ENCODE results near the gene ST8SIA1.

DNA sequence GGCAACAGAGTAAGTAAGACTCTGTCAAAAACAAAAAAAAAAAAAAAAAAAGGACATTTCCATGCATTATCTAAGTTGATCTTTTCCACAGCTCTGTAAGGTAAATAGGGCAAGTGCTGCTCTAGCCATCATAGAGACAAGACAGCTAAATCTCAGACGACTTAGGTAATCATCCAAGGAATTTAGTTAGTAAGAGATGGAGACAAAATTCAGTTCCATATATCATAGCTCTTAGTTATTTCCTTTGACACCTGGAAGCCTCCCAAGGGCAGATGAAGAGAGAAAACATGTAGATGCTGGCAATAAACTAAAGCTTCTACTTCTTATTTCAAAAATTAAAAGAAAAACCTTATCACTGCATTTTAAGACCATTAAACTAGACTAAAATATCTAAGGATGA lies 48.7 kb downstream of the ST8SIA1 start:
- TF ChIP-seq, protein P1, sequence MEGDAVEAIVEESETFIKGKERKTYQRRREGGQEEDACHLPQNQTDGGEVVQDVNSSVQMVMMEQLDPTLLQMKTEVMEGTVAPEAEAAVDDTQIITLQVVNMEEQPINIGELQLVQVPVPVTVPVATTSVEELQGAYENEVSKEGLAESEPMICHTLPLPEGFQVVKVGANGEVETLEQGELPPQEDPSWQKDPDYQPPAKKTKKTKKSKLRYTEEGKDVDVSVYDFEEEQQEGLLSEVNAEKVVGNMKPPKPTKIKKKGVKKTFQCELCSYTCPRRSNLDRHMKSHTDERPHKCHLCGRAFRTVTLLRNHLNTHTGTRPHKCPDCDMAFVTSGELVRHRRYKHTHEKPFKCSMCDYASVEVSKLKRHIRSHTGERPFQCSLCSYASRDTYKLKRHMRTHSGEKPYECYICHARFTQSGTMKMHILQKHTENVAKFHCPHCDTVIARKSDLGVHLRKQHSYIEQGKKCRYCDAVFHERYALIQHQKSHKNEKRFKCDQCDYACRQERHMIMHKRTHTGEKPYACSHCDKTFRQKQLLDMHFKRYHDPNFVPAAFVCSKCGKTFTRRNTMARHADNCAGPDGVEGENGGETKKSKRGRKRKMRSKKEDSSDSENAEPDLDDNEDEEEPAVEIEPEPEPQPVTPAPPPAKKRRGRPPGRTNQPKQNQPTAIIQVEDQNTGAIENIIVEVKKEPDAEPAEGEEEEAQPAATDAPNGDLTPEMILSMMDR (IDR thresholded peaks at IDR 0.05; ENCODE audit: insufficient read depth, low read length), result no peak
- TF ChIP-seq, protein P2, sequence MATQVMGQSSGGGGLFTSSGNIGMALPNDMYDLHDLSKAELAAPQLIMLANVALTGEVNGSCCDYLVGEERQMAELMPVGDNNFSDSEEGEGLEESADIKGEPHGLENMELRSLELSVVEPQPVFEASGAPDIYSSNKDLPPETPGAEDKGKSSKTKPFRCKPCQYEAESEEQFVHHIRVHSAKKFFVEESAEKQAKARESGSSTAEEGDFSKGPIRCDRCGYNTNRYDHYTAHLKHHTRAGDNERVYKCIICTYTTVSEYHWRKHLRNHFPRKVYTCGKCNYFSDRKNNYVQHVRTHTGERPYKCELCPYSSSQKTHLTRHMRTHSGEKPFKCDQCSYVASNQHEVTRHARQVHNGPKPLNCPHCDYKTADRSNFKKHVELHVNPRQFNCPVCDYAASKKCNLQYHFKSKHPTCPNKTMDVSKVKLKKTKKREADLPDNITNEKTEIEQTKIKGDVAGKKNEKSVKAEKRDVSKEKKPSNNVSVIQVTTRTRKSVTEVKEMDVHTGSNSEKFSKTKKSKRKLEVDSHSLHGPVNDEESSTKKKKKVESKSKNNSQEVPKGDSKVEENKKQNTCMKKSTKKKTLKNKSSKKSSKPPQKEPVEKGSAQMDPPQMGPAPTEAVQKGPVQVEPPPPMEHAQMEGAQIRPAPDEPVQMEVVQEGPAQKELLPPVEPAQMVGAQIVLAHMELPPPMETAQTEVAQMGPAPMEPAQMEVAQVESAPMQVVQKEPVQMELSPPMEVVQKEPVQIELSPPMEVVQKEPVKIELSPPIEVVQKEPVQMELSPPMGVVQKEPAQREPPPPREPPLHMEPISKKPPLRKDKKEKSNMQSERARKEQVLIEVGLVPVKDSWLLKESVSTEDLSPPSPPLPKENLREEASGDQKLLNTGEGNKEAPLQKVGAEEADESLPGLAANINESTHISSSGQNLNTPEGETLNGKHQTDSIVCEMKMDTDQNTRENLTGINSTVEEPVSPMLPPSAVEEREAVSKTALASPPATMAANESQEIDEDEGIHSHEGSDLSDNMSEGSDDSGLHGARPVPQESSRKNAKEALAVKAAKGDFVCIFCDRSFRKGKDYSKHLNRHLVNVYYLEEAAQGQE (IDR thresholded peaks at IDR 0.05; ENCODE audit: insufficient replicate concordance, low read depth), result no peak
- no peak for TF ChIP-seq SPI1 (IDR thresholded peaks at IDR 0.05; ENCODE audit: borderline replicate concordance, low read depth)

All from HL-60 (cell line).